Fibroblast of lung (primary cell): Measurements from ENCODE around the gene SPTBN5.

Source experiments
- CTCF ChIP-seq, 2 donors: IDR thresholded peaks in 1 of 2; conservative IDR thresholded peaks in 1 of 2; 1 replicate in 1 of 2; 2 replicates in 1 of 2; pipeline ENCODE4 v1.5.1; 2011 to 2012; ENCODE audit warnings: low read length in 2 of 2, control low read depth in 1 of 2, inconsistent platforms in 1 of 2, low read depth in 1 of 2, mild to moderate bottlenecking in 1 of 2
- EZH2 ChIP-seq: IDR thresholded peaks from 2 replicates; pipeline ENCODE4 v1.5.1; 2012; ENCODE audit warnings: low read length, control low read depth, mild to moderate bottlenecking; ENCODE audit errors: missing control alignments

GRCh38 chr15:41851755-41852370, 42.0 kb downstream of the SPTBN5 start:
- no peak for TF ChIP-seq CTCF (conservative IDR thresholded peaks at IDR 0.05 in 1 of 2, IDR thresholded peaks at IDR 0.05 in 1 of 2; ENCODE audit: low read depth in 1 of 2, low read length in 2 of 2)
- TF ChIP-seq EZH2 = no peak
